ENCODE results near the gene GSG1L. TPM values are rescaled to one million over a fixed set of nuclear protein-coding genes. Genes with fewer than 3 reads are reported as not detected.

Gene GSG1L
- polyA plus RNA-seq, 1 donor (not counting 4 experiments of a cell fraction or from before 2014, with no cell fraction given), result not detected

- Histone ChIP-seq H3K4me2 (ENCODE audit: control insufficient read depth, extremely low read depth, insufficient read depth, low read depth, low read length) (no peak overlapping the region), H2AFZ (ENCODE audit: control insufficient read depth, low read length) (no peak overlapping the region), H3K27me3 (ENCODE audit: control insufficient read depth, extremely low read depth, insufficient read depth, low read length) (no peaks in the 10 kb centered on the region), H3K79me2 (ENCODE audit: control insufficient read depth, insufficient read depth, low read length) (no peaks in the 10 kb centered on the region), H3K4me3 (ENCODE audit: control insufficient read depth in 2 of 3, extremely low read depth in 1 of 3, insufficient read depth in 2 of 3, low read depth in 1 of 3, low read length in 3 of 3) (no peak overlapping the region), H3K9me3 (ENCODE audit: control insufficient read depth, low read depth, low read length) (no peaks in the 10 kb centered on the region), H3K9ac (ENCODE audit: control insufficient read depth, extremely low read depth, insufficient read depth, low read length) (no peak overlapping the region), H4K20me1 (ENCODE audit: control insufficient read depth, extremely low read depth, insufficient read depth, low read length) (no peaks in the 10 kb centered on the region), H3K27ac (ENCODE audit: control insufficient read depth, insufficient read depth, low read length) (no peak overlapping the region), H3K4me1 (ENCODE audit: control insufficient read depth, extremely low read depth, insufficient read depth, low read length) (no peaks in the 10 kb centered on the region), H3K9me1 (ENCODE audit: control insufficient read depth, extremely low read depth, insufficient read depth, low read length) (no peaks in the 10 kb centered on the region), H3K36me3 (ENCODE audit: control insufficient read depth in 2 of 2, extremely low read depth in 1 of 2, insufficient read depth in 2 of 2, low read length in 2 of 2) (no peaks in the 10 kb centered on the region)
- FAIRE-seq (no peak), DNase-seq (ENCODE audit: low read depth, low spot score) (no peak)
- dilution Hi-C loops (cut with MboI; ENCODE audit: extremely low pct_ligation_motif_present, low sequenced_read_pairs), result no loop called here
- no peak for TF ChIP-seq EZH2 (IDR thresholded peaks at IDR 0.05; ENCODE audit: low read length)
- TF ChIP-seq CTCF (optimal IDR thresholded peaks at IDR 0.05 in 1 of 3, IDR thresholded peaks at IDR 0.05 in 1 of 3, conservative IDR thresholded peaks at IDR 0.05 in 1 of 3; ENCODE audit: extremely low read depth in 1 of 3, insufficient read depth in 2 of 3, low read length in 3 of 3), result no peak
These were observed 37.9 kb downstream of the GSG1L start for GRCh38 chr16:28025631-28026030.

GRCh38 chr16:28019218-28019617, 44.3 kb downstream of the GSG1L start:
- no peak overlapping the region for H3K4me2 ChIP-seq (ENCODE audit: control insufficient read depth, extremely low read depth, insufficient read depth, low read depth, low read length)
- no peaks in the 10 kb centered on the region for H3K27me3 ChIP-seq (ENCODE audit: control insufficient read depth, extremely low read depth, insufficient read depth, low read length)
- TF ChIP-seq CTCF (optimal IDR thresholded peaks at IDR 0.05 in 1 of 3, IDR thresholded peaks at IDR 0.05 in 1 of 3, conservative IDR thresholded peaks at IDR 0.05 in 1 of 3; ENCODE audit: extremely low read depth in 1 of 3, insufficient read depth in 2 of 3, low read length in 3 of 3) (no peak), EZH2 (IDR thresholded peaks at IDR 0.05; ENCODE audit: low read length) (no peak)

More at GRCh38 chr16:28019218-28019617, 44.3 kb downstream of the GSG1L start:
- Histone ChIP-seq H3K9me1 (ENCODE audit: control insufficient read depth, extremely low read depth, insufficient read depth, low read length) (no peaks in the 10 kb centered on the region), H3K4me3 (ENCODE audit: control insufficient read depth in 2 of 3, extremely low read depth in 1 of 3, insufficient read depth in 2 of 3, low read depth in 1 of 3, low read length in 3 of 3) (no peak overlapping the region), H2AFZ (ENCODE audit: control insufficient read depth, low read length) (no peak overlapping the region), H3K4me1 (ENCODE audit: control insufficient read depth, extremely low read depth, insufficient read depth, low read length) (no peaks in the 10 kb centered on the region), H3K9ac (ENCODE audit: control insufficient read depth, extremely low read depth, insufficient read depth, low read length) (no peak overlapping the region), H3K9me3 (ENCODE audit: control insufficient read depth, low read depth, low read length) (no peaks in the 10 kb centered on the region), H3K27ac (ENCODE audit: control insufficient read depth, insufficient read depth, low read length) (no peak overlapping the region), H3K36me3 (ENCODE audit: control insufficient read depth in 2 of 2, extremely low read depth in 1 of 2, insufficient read depth in 2 of 2, low read length in 2 of 2) (no peaks in the 10 kb centered on the region), H3K79me2 (ENCODE audit: control insufficient read depth, insufficient read depth, low read length) (no peaks in the 10 kb centered on the region), H4K20me1 (ENCODE audit: control insufficient read depth, extremely low read depth, insufficient read depth, low read length) (no peaks in the 10 kb centered on the region)
- DNase-seq (ENCODE audit: low read depth, low spot score) (no peak), FAIRE-seq (no peak)
- dilution Hi-C loops (cut with MboI; ENCODE audit: extremely low pct_ligation_motif_present, low sequenced_read_pairs), result no loop called here

Measured in keratinocyte (primary cell).